HG03457 (cell line): Measurements from ENCODE around the gene TMEM123.

ENCODE experiments used
- ATAC-seq: cut with Tn5 transposase; IDR thresholded peaks from one replicate; pipeline ENCODE4 v1.9.1; 2021; ENCODE audit warnings: moderate number of reproducible peaks; ENCODE audit not compliant: unreplicated experiment

TMEM123 gene

GRCh38 chr11:102426570-102426969 lies 26.0 kb downstream of the TMEM123 start:
- ATAC-seq: no peak

GRCh38 chr11:102426000-102426399 lies 26.6 kb downstream of the TMEM123 start:
- ATAC-seq: no peak

- no peak for ATAC-seq
These were observed 28.6 kb downstream of the TMEM123 start for GRCh38 chr11:102423936-102424335.

- ATAC-seq: no peak
These were observed 29.5 kb downstream of the TMEM123 start for GRCh38 chr11:102422817-102423712.

GRCh38 chr11:102421261-102421660 lies 31.3 kb downstream of the TMEM123 start:
- ATAC-seq: no peak

GRCh38 chr11:102420547-102420946 lies 32.0 kb downstream of the TMEM123 start:
- peak; percentile 95 for ATAC-seq

- no peak for ATAC-seq
These were observed 33.4 kb downstream of the TMEM123 start for GRCh38 chr11:102419181-102419580.

- no peak for ATAC-seq
These were observed 35.6 kb downstream of the TMEM123 start for GRCh38 chr11:102416976-102417375.

- no peak for ATAC-seq
These were observed 37.2 kb downstream of the TMEM123 start for GRCh38 chr11:102415304-102415916.

GRCh38 chr11:102414559-102414958 lies 38.0 kb downstream of the TMEM123 start:
- no peak for ATAC-seq

- no peak for ATAC-seq
These were observed 39.1 kb downstream of the TMEM123 start for GRCh38 chr11:102413497-102413896.

- ATAC-seq: no peak
These were observed 41.4 kb downstream of the TMEM123 start for GRCh38 chr11:102411142-102411541.

- no peak for ATAC-seq
These were observed 42.2 kb downstream of the TMEM123 start for GRCh38 chr11:102410382-102410784.

GRCh38 chr11:102408339-102408738 lies 44.2 kb downstream of the TMEM123 start:
- no peak for ATAC-seq

- no peak for ATAC-seq
These were observed 44.7 kb downstream of the TMEM123 start for GRCh38 chr11:102407901-102408300.

GRCh38 chr11:102406099-102406498 lies 46.5 kb downstream of the TMEM123 start:
- ATAC-seq: no peak

- no peak for ATAC-seq
These were observed 47.1 kb downstream of the TMEM123 start for GRCh38 chr11:102405501-102405900.

GRCh38 chr11:102402548-102402947 lies 50.0 kb downstream of the TMEM123 start:
- no peak for ATAC-seq

GRCh38 chr11:102401905-102402304 lies 50.7 kb downstream of the TMEM123 start:
- no peak for ATAC-seq

- no peak for ATAC-seq
These were observed 52.0 kb downstream of the TMEM123 start for GRCh38 chr11:102400603-102401002.

- ATAC-seq: no peak
These were observed 53.4 kb downstream of the TMEM123 start for GRCh38 chr11:102399189-102399588.

- ATAC-seq: no peak
These were observed 54.3 kb downstream of the TMEM123 start for GRCh38 chr11:102398297-102398696.
